Measurements from ENCODE around the gene COG3.

The COG3 gene

DNA sequence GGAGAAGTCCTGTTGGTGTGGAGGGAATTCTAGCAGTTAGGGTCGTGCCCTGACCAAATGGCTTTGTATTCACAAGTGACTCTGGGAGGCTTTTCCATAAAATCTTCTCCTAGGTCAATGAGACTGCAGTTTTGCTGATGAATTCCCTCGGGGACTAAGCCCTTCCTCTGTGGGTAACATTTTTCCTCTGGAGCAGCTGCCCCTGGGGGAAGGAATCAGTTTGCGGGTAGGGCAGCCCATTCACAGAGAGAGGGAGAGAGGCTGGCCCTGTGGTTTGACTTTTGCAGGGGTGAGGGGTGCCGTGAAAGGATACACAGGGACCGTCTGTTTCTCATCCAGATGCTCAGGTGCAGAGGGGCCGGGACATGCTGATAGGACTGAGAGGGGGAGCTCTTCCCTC is 83.5 kb downstream of the COG3 start:
- no peak overlapping the region for H3K27ac ChIP-seq
- no peak overlapping the region for H3K4me3 ChIP-seq
- no peak for DNase-seq (ENCODE audit: low spot score)
- TF ChIP-seq, protein P1, sequence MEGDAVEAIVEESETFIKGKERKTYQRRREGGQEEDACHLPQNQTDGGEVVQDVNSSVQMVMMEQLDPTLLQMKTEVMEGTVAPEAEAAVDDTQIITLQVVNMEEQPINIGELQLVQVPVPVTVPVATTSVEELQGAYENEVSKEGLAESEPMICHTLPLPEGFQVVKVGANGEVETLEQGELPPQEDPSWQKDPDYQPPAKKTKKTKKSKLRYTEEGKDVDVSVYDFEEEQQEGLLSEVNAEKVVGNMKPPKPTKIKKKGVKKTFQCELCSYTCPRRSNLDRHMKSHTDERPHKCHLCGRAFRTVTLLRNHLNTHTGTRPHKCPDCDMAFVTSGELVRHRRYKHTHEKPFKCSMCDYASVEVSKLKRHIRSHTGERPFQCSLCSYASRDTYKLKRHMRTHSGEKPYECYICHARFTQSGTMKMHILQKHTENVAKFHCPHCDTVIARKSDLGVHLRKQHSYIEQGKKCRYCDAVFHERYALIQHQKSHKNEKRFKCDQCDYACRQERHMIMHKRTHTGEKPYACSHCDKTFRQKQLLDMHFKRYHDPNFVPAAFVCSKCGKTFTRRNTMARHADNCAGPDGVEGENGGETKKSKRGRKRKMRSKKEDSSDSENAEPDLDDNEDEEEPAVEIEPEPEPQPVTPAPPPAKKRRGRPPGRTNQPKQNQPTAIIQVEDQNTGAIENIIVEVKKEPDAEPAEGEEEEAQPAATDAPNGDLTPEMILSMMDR (IDR thresholded peaks at IDR 0.05): no peak

DNA sequence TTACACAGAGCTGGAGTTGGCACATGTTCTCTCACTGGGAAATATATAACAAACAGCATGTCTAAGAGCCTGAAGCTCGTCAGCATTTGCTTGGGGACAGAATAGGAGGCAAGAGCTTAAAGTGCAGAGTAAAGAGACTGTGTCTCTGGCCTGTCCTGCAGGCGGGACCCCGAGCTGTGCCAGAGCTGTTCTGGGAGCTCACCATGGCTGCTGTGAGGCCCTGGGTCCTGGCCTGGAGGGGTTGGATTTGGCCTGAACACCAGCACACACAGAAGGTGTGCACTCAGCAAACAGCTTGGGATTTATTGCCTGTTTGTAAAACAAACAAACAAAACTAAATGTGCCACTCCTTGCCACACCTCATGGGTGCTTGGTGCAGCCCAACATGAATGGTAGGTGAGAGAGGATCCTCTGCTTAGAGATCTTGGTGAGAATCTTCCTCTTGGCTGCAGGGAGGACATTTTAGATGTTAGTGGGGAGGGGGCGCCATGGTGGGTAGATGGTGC is 89.9 kb downstream of the COG3 start:
- no peak for DNase-seq (ENCODE audit: low spot score)
- no peak overlapping the region for H3K4me3 ChIP-seq
- TF ChIP-seq, protein P1 (IDR thresholded peaks at IDR 0.05): no peak
- H3K27ac ChIP-seq: no peak overlapping the region

DNA sequence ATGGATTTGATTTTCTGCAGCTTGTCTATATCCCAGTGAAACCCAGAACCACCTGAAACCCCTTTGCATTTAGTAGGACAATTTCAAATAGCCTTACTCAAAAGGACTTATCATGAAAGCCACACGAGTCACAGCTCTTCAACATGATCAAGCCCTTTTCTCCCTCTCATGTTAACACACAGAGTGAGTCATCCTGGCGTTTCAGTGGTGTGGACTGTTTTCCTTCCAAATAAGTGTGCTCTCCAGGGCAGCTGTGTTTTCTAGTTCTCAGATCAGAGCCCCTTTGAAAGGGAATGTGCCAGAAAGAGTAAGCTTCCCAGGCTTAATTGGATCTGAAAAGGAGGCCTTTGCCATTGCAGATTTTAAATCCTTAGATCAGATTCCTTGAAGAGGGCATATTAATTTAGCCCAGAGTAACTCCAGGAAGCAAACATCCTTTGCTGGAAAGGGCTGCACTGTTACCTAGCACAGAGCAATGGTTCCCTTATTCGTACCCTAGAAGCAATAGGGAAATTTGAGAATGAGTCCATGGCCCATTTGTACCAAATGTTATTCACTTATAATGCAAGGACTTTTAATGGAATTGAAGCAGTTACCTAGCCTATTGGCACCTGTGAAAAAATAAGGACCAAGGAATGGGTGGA is 99.5 kb downstream of the COG3 start:
- no peak for DNase-seq (ENCODE audit: low spot score)
- TF ChIP-seq, protein P1 (IDR thresholded peaks at IDR 0.05): no peak
- Histone ChIP-seq H3K4me3 (no peak overlapping the region), H3K27ac (no peak overlapping the region)

DNA sequence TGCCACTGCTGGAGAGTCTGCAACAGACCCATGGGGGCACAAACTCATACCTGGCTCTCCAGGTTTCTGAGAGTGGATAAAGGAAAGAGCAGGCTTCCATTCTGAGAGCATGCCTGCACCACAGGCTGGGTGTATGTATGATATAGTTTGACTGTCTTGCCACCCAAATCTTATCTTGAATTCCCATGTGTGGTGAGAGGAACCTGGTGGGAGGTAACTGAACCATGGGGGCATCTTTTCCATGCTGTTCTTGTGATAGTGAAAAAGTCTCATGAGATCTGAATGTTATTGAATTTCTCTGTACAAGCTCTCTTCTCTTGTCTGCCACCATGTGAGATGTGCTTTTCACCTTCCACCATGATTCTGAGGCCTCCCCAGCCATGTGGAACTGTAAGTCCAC is 100.6 kb downstream of the COG3 start:
- TF ChIP-seq, protein P1 (IDR thresholded peaks at IDR 0.05): no peak
- H3K4me3 ChIP-seq: no peak overlapping the region
- H3K27ac ChIP-seq: no peak overlapping the region
- no peak for DNase-seq (ENCODE audit: low spot score)

DNA sequence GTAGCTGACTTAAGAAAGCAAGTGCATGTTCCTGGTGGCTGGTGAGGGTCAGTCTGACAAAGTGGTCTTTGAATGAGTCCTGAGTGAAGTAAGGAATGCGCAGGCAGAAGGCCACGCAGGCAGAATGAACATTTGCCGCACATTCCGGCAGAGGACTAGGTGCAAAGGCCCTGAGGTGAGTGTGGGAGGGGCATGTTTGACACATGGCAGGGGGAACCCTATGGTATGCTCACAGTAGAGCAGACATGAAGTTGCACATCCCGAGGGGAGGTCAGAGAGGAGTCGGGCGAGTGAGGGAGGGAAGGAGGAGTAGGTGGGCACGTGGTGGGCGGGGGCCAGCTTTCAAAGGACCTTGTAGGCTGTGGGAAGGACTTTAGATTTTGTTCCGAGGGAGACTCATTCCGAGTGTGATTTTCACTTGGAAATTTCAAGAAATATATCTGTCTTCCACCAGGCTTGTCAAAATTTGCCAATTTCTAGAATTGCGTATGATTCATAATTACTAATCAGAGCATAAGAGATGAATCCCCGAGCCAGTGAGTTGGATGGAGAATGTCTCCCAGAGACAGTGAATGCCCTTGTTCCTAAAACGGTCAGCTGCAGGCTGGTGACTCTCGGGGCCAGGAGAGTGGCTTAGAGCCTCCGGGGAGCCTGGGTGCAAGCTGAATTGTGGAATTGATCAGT is 110.5 kb downstream of the COG3 start:
- TF ChIP-seq, protein P1 (IDR thresholded peaks at IDR 0.05): no peak
- no peak overlapping the region for H3K4me3 ChIP-seq
- H3K27ac ChIP-seq: no peak overlapping the region
- DNase-seq (ENCODE audit: low spot score): no peak

DNA sequence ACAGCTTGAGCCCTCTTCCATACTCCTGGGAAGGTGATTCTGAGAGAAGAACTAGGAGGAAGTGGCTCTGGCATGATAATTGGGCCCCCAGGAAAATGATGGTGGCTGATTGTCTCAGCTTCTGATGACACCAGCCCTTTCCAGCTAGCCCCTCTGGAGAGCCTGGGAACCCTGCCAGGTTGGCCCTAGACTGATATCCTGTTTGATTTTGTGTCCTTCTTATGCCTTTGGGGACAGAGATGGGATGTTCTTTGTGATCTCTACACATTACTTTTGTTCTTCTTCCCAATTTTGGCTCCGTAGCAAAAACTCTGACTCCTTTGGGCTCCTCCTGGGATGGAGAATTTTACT is 111.1 kb downstream of the COG3 start:
- no peak overlapping the region for H3K4me3 ChIP-seq
- TF ChIP-seq, protein P1 (IDR thresholded peaks at IDR 0.05): no peak
- no peak for DNase-seq (ENCODE audit: low spot score)
- H3K27ac ChIP-seq: no peak overlapping the region

DNA sequence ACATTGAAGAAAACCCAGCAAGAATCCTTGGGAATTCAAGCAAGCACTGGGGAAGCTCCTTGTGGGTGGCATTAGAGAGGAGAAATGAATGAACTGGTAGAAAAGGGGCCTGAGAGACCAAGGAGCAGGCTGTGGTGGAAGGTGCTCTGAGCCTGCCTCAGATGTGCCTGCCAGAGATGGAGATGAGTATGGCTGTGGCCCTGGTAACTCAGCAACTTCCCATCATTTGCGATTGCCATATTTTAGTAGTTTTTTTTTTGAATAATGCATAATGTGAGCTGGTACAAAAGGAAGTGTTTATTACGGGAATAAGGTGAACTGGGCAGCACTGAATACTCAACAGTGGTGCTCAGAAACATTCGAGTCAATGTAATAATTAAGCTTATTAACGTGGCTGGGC is 111.7 kb downstream of the COG3 start:
- no peak for DNase-seq (ENCODE audit: low spot score)
- Histone ChIP-seq H3K4me3 (no peak overlapping the region), H3K27ac (no peak overlapping the region)
- TF ChIP-seq, protein P1 (IDR thresholded peaks at IDR 0.05): no peak
